HL-60/S4 treated with phorbol 12-myristate 13-acetate at 8.2 ng/mL for 4 days and 3 days (cell line): ENCODE measurements around the gene RNF167.

Experiments
- in situ Hi-C: fragments of 300-500 bp; cut with MboI; formaldehyde crosslinking; loops from 2 replicates; pipeline ENCODE4 v1.15.0; 2022; ENCODE audit warnings: low sequenced_read_pairs

RNF167 gene

DNA sequence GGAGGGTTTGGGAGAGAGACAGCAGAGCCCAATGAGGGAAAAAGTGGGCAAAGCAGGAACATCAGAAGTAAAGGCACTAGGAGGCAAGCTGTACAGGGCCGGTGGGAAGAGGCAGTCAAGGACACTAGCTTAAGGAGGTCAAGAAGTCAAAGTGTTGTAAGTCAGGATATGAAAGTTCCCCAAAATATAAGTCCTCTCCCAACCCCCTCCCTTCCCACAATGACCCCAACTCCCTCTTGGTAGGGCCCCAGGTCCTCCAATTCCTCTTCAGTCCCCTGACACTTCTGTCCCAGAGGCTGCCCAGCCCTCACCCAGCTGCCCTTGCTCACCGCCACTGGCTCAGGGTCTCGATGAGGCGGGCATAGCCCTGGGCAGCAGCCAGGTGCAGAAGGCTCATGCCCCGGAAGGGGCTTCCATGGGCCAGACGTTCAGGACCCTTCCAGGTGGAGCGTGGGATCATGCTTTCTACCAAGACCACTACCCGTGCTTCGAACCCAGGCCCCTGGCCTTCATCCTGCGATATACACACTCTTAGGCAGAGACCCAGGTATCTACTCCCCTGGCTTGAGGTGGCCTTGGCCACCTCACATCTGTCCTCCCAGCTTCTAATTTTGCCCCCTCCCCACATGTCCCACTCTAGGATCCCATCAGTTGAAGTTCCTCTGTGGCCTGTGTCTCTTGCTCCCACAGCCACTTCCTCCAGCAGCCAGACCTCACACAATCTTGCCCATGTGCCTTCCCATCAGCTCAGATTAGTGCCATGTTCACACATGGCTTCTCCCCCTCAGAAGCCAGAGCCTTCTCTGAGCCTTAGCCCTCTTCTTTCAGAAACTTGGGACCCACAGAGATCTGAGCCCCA, 33.4 kb downstream of the RNF167 start:
- in situ Hi-C loops, result no loop called here

DNA sequence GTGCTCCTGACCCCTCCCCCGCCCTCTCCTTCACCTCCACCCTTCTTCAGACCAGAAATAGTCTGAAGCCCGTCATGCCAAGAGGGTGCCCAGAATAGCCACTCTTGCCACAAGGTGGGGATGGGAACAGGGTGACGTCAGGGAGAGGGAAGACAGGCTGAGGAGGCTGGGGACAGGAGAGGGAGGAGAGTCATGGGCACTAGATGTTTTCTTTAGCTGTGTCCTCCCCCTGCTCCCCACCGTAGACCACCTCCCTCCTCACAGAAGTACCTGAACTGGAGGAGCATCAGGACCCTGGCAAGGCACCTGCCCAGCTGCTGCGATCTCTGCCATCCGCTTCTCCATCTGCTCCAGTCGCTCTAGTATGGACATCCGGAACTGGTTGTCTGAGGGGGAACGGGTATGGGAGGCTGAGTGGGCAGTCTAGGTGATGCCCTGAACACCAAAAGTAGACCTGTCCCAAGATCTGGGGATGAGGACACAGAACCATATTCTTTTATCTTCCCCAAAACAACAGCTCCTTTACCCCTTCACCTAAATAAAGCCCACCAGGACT, 34.1 kb downstream of the RNF167 start:
- in situ Hi-C loops, result no loop called here

DNA sequence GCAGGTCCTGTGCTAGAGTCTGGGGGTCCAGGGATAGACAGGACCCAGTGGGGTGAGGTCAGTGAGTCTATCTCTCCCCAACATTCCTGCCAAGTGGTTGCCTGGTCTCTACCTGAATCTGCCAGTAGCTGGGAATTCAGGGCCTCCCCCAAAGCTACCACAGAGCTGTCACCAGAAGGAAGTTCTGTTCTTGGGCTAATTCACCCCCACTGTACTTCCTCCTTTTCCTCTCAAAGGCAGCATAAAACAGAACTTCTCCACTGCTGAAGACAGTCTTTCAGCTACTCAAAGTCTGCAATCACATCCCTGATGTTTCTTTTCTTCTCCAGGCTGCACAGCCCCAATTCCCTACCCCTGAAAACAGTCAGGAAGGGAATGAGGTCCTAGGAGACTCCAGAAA, 38.7 kb downstream of the RNF167 start:
- in situ Hi-C loops, result no loop called here

DNA sequence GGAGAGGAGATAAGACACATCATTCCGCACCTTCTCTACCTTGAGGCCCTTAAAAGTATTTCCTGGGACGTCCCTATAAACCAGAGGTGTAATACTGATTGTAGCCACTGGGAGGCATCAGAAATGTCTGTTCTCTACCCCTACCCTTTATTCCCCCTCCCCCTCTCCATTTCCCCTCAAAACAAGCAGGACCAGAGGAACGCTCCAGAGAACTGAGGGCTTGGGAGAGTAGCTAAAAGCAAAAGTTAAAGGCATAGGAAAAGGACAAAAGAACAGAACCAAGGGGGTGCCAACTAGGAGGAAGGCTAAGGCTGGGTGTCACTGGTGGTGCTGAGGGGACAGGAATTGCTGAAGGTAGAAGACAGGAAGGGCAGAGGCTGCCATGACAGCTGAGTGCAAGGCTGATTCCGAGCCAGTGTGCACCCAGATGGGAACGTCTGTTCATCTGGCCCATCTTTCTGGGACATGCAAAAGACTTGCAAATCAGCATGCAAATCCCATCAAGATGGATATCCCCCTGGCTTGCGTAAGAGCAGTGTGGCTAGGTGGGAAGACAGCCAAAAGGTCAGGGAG, 40.7 kb downstream of the RNF167 start:
- in situ Hi-C loops, result no loop called here

DNA sequence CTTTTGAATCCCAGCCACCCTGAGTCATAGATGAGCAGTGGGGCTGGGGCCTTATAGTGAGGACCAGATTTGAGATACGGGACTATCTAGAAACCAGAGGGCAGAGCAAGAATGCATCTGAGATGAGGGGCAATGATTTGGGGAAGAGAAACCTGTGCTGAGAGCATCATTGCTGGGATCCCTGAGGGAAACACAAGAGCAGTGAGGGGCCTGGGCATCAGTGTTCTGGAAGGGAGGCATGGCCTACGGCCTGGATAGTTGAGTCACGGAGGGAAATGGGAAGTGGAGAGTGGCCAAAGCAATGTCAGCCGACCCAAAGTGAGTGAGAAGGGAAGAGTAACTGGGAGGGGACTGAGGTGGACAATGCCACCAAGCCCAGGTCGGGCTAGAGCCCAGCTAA, 42.2 kb downstream of the RNF167 start:
- in situ Hi-C loops, result no loop called here

DNA sequence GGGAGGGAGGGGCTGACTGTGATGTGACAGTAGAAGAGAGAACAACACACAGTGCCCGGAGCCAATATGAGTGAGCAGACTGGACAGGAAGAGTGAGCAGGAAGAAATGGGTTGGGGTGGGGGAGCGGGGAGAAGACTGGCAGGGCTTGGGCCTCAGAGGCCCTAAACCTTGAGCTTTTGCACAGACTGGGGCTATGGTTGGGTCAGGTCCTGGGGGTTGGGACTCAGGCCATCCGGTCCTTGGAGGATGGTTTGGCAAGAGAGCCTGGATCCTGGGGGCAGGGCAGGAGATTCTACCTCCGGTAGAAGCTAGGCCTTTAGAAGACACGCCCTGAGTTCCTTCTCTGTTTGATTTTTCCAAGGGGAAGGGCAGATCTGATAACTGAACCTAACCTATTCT, 46.3 kb downstream of the RNF167 start:
- in situ Hi-C loops, result no loop called here

DNA sequence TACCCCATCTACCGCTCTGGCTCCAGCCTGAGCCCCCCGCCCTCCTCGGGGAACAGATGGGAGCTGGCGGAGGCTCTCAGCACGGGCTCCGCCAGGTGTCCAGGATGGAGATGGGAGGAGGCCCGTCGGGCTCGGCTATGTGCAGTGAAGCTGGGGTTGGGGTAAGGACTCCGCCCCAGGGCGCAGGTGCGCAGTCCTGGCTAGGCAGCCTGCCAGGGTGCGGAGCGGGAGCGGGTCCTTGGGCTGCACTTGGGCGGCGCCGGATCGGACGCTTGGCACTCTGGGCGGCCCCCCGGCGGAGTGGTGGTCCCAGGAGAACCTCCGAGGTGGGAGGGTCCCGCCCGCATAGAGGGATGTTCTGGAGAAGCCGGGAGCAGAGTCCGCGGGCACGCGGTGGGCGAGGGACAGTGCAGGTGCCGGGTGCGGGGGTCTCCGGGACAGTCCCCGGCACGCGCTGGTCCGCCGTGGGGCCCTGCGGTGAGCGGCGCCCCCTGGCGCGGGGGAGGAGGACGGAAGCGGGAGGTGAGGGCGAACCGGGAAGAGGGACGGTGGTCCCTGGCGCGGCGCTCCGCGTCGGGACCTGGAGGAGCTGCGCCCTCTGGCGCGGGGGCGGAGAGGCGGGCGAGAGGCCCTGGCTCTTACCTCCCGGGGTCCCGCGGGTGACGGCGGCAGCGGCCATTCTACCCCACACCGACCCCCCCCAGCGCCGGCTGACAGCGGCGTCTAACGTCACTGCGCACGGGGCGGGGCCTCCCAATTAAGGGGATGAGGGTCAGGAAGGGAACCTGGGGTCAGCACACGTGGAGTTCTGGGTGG, 47.1 kb downstream of the RNF167 start, which contains the start of gene CAMTA2:
TSS of gene CAMTA2 (minus strand) at position 725 of the 816 bp plus-strand sequence. CDS start 1,453 bp downstream, outside the sequence.
- in situ Hi-C loops, result no loop called here

DNA sequence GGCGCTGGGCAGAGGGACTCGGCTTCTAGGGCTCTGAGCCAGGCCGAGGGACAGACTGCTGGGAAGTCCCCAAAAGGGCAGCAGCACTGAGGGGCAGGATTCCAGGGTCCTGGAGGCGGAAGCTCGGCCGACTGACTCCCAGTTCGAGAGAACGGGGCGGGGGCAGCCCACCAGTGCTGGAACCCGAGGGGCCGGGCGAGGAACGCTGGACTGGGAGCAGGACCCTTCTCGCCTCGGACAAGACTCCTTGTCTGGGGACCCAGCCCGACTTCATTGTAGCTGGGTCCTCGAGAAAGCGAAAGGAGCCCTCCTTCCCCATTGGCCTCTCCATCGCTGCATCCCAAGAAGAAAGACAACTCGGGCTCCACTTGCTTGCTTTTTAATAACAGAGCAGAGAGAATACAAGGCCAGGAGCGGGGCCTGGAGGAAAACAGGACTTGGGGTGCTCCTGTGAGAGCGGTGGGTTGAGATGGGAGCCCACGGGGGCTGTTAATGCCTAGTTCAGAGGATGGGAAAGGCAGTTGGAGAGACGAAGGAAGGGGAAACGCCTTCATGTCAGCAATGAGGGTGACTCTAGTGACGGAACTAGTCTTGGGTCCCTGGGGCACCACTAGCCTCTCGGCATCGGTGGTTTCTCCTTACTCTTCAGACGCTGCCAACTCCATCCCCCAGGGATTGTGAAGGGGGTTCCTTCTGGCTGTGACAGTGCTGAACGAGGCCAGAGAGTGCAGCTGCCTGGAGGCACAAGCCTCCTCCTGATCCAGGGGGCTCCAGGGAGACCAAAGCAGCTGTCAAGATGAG, 47.9 kb downstream of the RNF167 start:
- in situ Hi-C loops, result no loop called here

DNA sequence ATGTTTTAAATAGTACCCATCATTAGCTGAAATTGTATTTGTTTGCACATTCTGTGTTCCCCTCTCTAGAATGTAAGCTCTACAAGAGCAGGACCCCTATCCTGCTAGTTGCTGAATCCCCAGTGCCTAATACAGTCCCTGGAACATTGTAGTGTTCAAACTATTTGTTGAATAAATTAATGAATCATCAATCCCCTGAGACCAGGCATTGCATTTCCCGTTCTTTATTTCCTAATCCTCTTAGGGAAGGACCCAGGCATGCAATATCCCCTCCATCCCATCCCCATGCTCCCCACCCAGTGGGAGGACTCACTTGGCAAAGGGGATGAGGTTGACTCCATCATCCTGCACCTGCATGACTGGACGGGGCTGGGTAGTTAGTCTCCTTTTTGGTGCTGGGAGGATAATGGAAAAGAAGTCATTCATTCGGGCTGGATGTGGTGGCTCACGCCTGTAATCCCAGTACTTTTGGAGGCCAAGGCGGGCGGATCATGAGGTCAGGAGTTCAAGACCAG, 54.1 kb downstream of the RNF167 start:
- in situ Hi-C loops, result no loop called here
